ENCODE data around the gene PXN. TPM values are rescaled to one million over a fixed set of nuclear protein-coding genes. Genes with fewer than 3 reads are reported as not detected.
"Not testable (repeated sequence)": the region's sequence is repeated elsewhere in the genome, so short reads cannot be mapped to it uniquely, and the experiment has no call there.

Gene PXN
- total RNA-seq, 1 donor from 2014 or later = 11.6 TPM

DNA sequence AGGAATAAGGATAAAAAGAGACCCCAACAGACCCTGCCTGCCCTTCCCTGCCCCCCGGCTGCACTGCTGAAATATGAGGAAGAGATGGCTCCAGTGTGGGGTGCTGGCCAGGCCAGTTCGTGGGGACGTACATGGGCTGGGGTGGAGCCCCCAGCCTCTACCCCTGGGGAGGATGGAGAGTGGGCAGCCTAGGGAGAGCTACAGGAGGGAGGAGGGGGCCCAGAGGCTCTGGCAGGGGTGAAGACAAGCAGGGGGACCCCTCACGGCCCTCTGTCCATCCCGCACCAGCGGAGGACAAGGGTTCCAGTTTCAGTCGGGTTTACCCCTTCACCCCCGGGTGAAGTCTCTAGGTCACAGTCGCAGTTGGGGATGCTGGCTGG lies 53.6 kb downstream of the PXN start:
- no peak for DNase-seq (ENCODE audit: low spot score)

DNA sequence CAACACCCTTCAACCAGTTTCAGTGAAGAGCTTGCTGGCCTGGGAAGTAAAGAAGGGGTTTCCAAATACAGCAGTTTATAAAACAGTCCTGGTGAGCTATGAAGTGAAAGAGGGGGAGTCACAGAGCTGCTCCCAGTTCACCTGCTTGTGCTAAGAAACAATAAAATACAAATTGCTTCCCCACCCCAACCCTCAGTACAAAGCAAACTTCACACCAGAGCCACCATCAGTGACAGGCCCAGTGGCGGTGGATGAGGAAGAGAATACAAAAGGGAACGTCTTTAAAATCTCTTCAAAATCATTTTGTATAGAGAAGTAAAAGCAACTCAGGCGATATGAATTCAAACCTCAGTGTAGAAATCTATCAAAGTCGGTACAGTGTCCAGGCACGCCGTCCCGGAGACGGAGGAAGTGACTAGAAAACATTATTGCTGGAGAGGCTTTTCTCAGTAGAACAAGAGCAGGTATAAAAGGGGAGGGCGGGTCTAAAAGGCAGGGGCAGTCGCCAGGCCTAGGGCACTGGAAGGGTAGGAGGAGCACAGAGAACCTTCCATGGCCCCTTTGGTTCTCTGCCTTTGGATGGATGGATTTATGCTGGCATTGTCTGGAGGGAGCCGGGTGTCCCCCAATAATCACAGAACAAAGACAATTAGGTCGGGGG lies 54.2 kb downstream of the PXN start:
- DNase-seq (ENCODE audit: low spot score) = no peak

DNA sequence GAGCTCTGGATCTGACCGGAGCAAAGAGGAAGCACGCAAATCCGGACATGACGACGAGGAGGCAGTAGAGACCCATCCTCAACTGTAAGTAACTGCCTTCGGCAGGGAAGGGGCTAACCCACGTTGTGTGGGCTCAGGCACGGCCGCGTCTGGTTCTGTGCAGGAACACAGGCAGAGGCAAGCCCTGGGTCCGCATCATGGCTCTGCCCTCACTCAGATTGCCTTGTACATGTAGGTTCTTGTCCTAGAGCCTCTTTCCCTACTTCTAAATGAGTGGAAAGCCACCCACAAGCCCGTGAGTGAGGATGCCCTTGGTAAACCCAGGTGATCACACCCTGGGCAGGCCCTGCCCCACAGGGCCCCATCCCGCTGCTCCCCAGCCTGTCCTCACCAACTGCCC lies 55.7 kb downstream of the PXN start:
- no peak for DNase-seq (ENCODE audit: low spot score)

DNA sequence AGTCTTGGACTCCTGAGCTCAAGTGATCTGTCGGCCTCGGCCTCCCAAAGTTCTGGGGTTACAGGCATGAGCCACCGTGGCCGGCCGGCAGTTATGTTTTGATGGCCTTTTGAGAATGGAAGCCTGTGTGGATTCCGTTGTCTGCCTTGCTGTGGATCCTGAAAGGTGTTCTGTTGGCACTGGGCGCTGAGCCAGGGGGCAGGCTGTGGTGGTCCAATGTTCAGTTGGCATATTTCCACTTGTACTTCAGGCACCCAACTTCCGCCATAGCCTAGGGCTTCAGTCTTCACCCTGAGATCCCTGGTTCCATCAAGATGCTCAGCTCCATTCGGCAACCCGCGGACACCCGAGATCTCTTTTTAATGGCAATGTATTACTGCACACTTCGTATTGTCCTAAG lies 58.3 kb downstream of the PXN start:
- no peak for DNase-seq (ENCODE audit: low spot score)

DNA sequence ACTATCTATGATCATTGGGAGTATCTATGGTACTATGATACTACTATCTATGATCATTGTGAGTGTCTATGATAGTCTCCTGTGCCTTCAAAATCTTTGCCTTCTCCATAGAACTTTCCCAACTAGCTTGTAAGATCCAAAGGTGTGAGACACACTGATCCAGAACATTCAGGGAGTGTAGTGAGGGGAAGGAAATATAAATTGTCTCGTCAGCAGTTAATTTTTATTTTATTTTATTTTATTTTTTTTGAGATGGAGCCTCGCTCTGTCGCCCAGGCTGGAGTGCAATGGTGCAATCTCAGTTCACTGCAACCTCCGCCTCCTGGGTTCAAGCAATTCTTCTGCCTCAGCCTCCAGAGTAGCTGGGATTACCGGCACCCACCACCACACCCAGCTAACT lies 58.7 kb downstream of the PXN start:
- DNase-seq (ENCODE audit: low spot score) = not testable (repeated sequence)

DNA sequence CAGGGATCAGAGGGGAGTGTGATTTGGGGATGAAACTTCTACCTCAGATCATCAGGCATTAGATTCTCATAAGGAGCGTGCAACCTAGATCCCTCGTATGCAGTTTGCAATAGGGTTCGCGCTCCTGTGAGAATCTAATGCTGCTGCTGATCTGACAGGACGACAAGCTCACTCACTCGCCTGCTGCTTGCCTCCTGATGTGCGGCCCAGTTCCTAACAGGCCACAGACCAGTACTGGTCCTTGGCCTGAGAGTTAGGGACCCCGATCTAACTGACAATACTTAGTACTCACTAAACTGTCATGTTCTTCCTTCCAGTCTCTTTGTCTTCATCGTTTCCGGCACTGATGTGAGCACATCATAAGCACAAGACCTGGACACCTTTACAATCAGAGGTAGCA lies 59.3 kb downstream of the PXN start:
- no peak for DNase-seq (ENCODE audit: low spot score)

DNA sequence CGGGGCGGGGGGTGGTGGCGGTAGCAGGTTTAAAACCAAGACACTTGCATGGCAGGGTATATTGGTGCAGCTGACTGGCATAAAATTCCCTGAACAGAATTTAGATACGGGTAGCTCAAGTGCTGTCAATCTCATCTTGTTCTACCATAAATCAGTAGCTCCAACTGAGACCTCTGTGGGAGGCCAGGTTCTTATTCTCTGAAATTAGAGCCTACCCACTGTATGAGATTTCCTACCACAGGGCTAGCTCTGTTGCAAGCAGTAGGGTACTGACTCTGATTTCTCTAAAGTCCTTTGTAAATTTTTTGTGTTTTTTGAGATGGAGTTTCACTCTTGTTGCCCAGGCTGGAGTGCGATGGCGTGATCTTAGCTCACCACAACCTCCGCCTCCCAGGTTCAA lies 61.4 kb downstream of the PXN start:
- DNase-seq (ENCODE audit: low spot score) = no peak

DNA sequence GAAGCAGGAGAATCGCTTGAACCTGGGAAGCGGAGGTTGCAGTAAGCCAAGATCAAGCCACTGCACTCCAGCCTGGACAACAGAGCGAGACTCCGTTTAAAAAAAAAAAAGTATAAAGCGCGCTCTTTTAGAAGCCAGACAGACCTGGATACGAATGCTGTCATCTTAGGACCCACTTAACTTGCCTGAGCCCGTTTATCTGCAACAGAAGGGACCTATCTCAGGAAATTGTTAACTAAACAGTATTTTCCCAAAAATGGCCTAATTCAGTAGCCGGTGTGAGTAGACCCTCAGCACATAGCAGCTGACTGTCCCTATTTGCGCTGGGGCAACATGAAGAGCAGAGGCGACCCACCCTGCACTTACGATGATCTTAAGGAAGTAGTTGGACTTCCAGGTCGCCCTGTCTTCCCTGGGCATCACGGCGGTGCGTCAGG lies 65.1 kb downstream of the PXN start:
- DNase-seq (ENCODE audit: low spot score) = no peak

DNA sequence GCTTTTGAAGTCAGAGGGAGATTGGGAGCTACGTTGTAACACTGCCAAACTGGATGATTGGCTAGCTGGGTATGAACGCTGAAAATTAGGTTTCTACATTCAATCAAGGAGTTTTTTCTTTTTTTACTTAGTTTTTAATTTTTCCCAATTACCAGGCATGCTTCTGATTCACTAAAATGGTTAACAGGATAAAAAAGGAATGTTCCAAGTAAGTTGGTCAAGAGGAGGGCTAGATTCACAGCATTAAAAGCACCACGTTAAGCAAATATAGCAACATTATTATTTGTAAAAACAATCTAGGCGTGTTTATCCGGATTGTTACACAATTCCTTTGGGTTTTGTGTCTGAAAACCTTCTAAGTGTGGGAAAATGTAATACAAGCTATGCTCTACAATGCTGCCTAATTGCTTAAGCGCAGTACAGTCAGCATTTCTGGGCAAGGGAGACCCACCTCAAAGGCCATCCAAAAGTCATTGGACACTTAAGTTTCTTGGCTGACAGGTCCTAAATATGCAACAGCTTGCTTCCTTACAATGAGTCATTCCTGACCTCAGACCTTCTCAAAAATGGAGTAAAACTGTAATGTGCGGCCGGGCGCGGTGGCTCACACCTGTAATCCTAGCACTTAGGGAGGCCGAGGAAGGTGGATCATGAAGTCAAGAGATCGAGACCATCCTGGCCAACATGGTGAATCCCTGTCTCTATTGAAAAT lies 65.8 kb downstream of the PXN start:
- no peak for DNase-seq (ENCODE audit: low spot score)

DNA sequence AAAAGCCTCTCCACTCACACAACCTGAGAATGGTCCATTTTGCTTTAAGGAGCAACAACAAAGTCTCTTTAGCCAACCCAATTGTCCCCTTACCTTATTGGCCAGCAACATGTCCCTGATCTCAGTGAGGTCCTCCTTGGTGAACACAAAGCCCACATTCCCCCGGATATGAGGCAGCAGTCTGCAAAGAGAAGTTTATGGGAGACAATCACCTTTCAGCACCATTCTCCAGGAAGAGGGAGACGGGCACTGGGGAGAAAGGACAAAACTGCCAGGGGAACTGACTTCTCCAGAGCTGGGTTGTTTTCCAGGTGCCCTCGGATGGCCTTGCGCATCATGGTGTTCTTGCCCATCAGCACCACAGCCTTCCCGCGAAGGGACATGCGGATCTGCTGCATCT lies 66.5 kb downstream of the PXN start:
- DNase-seq (ENCODE audit: low spot score) = no peak

DNA sequence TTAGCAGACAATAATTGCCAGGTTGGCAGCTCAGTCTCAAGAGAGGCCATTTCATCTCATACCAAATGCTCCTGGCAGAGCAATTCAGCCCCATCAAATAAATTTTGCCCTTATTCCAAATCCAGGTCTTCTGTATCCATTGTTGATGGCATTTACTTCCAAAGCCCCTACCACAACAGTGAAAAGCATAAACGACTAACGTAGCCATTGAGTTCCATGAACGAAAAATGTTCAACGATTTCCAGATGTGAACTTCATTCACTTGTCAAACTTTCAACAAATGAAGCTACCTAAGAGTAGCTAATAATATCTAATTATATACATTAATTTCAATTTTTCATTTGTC lies 68.0 kb downstream of the PXN start:
- no peak for DNase-seq (ENCODE audit: low spot score)

DNA sequence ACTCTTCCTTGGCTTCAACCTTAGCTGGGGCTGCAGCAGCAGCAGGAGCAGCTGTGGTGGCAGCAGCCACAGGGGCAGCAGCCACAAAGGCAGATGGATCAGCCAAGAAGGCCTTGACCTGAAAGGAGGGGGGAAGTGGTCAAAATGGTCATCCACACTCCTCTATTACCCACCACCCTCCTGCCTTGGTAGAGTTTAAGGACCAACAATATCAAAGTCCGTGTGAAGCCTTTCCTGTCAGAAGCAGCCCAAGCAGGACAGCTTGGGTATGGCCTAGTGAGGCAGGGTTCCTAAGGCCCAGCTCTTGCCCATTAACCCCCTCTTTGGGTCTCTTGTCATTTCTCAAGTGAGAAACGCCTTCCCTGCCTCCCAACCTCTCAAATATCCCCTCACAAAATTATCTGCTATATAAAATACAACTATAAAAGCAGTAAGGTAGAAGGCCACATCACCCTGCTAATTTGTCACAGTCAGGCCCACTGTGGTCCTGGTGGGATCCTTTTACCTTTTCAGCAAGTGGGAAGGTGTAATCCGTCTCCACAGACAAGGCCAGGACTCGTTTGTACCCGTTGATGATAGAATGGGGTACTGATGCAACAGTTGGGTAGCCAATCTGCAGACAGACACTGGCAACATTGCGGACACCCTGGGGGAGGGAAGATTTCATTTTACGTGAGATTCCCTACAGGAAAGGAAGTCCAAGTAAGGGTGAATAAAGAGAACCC lies 68.6 kb downstream of the PXN start:
- not testable (repeated sequence) for DNase-seq (ENCODE audit: low spot score)

DNA sequence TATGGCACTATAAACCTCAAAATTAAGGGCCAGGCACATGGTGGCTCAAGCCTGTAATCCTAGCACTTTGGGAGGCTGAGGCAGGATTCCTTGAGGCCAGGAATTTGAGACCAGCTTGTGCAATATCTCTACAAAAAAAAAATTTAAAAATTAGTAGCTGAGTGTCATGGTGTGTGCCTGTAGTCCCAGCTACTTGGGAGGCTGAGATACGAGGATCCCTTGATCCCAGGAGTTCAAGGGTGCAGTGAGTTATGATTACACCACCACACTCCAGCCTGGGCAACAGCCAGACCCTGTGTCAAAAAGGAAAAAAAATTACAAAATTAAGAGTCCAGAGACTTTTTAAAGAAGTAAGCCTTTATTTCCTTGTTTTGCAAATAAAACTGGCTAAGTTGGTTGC lies 69.2 kb downstream of the PXN start:
- DNase-seq (ENCODE audit: low spot score) = no peak

DNA sequence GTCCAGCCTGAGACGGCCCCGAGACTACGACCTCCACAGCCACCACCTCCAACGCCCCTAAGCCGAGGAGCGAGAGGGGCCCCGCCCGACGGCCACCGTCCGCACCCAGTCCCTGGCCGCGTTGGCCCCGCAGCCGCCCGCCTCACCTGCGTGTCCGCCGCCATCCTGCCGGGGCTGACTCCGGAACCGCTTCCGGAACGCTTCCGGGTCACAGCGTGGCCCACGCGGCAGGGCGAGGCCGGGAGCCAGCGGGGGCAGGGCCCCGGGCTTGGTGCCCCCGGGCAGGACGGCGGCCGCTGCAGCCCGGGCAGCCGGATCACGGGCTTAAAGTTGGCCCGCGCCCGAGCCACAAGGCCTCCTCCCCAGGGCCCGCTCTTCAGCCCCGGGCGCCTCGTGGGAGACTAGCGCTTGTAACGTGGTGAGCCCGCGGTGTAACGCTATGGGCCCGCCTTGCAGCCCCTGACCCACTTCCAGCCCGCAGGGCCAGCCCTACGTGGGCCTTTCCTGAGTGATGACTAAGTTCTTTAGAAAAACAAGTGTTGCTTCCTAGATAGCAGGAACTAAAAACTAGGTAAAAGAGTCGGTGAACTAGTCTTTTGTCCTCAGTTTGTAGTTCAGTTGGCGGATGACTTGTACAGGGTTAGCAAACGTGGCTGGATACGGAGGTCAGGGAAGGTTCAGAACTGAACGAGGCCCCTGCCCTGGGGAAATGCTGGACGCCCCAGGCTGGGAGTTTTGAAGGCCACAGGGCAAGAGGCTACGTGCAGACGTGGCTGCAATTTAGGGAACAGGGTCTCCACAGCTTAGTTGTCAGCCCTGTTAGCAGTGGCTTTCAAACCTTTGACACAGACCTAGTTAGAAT lies 70.8 kb downstream of the PXN start, which contains the start of gene GCN1:
Gene GCN1, minus strand, starts transcription at position 182 of the 862 bp plus-strand sequence. Its CDS starts 18 bp downstream, at position 164.
- peak; percentile 80 for DNase-seq (ENCODE audit: low spot score)

DNA sequence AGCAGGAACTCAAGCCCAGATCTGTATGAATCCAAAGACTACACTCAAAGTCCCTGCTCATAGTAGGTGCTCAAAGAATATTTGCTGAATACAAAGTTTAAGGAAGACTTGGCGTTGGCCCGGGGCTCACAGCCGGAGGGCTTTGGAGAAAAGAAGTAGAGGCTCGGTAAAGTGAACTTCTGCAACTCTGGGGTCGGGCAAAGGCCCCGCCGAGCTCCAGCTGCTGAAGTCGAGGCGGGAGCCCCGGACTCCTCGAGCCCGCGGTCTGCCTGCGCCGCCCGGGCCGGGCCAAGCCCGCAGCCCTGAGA lies 71.3 kb downstream of the PXN start:
- DNase-seq (ENCODE audit: low spot score) = no peak

DNA sequence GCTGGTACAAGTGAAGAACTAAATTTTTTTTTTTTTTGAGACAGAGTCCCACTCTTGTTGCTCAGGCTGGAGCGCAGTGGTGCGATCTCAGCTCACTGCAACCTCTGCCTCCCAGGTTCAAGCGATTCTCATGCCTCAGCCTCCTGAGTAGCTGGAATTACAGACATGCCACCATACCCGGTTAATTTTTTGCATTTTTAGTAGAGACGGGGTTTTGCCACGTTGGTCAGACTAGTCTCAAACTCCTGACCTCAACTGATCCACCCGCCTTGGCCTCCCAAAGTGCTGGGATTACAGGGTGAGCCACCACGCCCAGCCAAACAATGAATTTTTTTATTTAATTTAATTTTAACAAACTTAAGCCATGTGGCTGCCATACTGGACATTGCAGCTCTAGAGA lies 72.2 kb downstream of the PXN start:
- DNase-seq (ENCODE audit: low spot score) = not testable (repeated sequence)

DNA sequence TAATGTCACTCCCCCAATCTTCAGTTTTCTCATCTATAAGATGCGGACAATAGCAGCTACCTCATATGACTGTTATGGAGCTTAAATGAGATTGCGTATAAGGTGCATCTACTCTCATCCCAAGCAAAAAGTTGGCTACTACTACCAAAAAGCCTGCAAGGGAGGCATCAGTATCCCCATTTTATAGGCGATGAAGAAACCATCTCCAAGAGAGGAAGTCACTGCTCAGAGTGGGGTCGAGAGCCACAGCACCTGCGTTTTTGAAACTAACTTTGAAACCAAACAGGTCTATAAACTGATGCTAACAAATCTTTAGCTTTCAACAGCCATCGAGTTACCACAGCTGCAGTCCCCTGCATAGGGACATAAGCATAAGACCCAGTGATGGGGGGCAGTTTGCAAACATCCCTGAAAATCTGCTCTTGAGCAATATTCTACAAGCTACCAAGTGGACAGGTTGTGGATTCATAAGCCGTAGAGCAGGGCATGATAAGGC lies 74.5 kb downstream of the PXN start:
- DNase-seq (ENCODE audit: low spot score) = no peak

DNA sequence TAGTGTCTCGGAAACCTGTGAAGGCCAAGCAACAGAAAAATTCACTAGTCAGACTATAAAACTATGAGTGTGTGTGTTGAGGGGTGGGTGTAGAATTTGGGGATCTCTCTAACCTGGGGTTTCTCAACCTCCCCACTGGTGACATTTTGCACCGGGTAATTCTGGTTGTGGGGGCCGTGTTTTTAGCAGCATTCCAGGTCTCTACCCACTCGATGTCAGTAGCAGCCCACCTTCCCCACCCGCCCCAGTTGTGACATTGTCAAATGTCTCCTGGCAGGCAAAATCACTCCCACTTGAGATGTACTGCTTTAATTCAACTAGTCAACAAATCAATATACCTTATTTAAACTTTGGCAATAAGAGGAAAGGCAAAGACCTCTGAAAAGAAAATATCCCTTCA lies 75.1 kb downstream of the PXN start:
- DNase-seq (ENCODE audit: low spot score) = no peak

DNA sequence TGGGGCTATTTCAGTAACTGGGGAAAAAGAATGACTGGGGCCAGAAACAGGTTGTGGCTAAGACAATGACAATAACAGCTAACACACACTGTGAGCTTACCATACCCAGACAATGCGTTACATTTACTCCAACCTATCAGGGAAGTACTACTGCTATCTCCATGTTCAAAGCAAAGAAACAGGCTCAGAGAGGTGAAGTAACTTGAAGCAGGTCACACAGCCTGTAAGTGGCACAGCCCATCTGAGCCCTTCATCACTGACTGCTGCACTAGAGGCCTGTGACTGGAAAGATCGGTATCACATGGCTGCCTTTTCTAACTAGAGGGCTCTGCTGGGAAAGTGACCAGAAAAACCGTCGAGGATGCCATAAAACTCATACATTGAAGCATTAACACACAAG lies 78.9 kb downstream of the PXN start:
- no peak for DNase-seq (ENCODE audit: low spot score)

DNA sequence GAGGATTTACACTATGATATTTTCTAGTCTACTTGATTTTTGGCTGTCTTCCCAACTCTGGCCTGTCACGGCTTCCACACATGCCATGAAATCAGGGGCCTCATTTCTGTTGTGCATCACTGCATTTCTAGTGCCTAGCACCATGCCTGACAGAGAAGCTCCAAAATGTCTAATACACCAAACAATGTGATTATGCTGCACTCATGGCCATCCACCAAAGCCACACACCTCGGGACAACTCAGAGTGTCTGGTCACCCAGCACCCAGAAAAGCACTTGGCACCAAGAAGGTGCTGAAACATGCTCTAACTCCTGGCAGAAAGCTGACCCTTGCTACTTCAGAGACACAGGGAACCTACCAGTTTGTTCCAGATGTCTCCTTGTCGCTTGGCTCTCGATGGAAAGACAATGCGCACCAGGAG lies 82.3 kb downstream of the PXN start:
- no peak for DNase-seq (ENCODE audit: low spot score)

DNA sequence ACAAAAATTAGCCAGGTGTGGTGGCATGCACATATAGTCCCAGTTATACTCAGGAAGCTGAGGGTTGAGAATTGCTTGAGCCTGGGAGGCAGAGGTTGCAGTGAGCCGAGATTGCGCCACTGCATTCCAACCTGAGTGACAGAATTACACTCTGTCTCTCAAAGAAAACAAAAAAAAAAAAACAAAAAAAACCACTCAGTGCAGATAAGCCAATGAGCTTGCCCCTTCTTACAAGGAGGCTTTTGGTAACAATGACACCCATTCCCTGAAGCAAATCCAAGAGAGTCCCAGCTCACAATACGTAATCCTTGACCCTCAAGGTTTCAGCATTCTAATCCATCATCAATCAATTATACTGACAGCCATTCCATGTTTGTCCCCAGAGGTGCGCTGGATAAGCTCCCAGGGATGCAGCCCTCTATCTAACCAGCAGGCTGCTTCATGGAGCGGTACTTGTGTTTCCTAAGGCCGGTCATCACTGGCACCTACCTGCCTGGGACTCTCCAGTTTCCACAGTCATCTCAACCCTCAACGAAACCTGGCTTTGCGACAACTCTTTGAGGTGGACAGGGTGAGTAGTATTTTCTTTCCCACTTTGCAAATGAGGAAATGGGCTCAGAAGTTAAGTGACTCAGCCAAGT lies 83.4 kb downstream of the PXN start:
- no peak for DNase-seq (ENCODE audit: low spot score)

All from umbilical cord (tissue), 2 donors.